Neural progenitor cell (in vitro differentiated cells): Measurements from ENCODE around the gene LRP1B.

Source experiments
- CTCF ChIP-seq: fragments of 200-600 bp; sonication (generic); IDR thresholded peaks from 2 replicates; pipeline ENCODE4 v1.5.1; 2017; ENCODE audit warnings: antibody characterized with exemption, mild to moderate bottlenecking
- EZH2 ChIP-seq: fragments of 200-600 bp; sonication (generic); IDR thresholded peaks from 2 replicates; pipeline ENCODE4 v1.6.1; 2017; ENCODE audit warnings: antibody characterized with exemption, mild to moderate bottlenecking, moderate library complexity
- EZH2phosphoT487 ChIP-seq: fragments of 200-600 bp; sonication (generic); IDR thresholded peaks from 2 replicates; pipeline ENCODE4 v1.6.1; 2017; ENCODE audit warnings: antibody characterized with exemption

DNA sequence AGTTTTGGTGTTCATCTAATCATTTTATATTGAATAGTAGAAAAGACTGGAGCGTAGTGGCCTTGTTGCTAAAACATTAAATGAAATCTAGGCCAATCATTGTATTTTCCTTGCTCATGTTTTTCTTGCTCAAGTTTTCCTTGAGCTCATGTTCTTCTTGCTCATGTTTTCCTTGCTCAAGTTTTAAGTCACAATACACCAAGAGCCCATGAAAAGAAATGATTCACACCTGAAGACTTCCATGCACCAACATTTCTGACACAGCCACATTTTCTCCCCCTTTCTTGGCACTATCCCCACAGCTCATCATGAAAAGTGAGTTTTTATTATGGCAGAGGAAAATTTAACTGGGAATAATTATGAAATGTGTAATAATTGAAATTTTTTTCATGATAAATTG, 92.0 kb downstream of the LRP1B start:
- TF ChIP-seq EZH2 (no peak), CTCF (no peak), EZH2phosphoT487 (no peak)
